Fibroblast of lung (primary cell): Measurements from ENCODE around the gene MCM6.

Experiments used
- CTCF ChIP-seq, 2 donors: IDR thresholded peaks in 1 of 2; conservative IDR thresholded peaks in 1 of 2; 1 replicate in 1 of 2; 2 replicates in 1 of 2; pipeline ENCODE4 v1.5.1; 2011 to 2012; ENCODE audit warnings: low read length in 2 of 2, control low read depth in 1 of 2, inconsistent platforms in 1 of 2, low read depth in 1 of 2, mild to moderate bottlenecking in 1 of 2
- EZH2 ChIP-seq: IDR thresholded peaks from 2 replicates; pipeline ENCODE4 v1.5.1; 2012; ENCODE audit warnings: low read length, control low read depth, mild to moderate bottlenecking; ENCODE audit errors: missing control alignments

GRCh38 chr2:135792401-135793150, 83.7 kb downstream of the MCM6 start:
- TF ChIP-seq CTCF (conservative IDR thresholded peaks at IDR 0.05 in 1 of 2, IDR thresholded peaks at IDR 0.05 in 1 of 2; ENCODE audit: low read depth in 1 of 2, low read length in 2 of 2) = no peak
- no peak for TF ChIP-seq EZH2
